ENCODE measurements around the gene CNTFR. TPM values are rescaled to one million over a fixed set of nuclear protein-coding genes. Genes with fewer than 3 reads are reported as not detected.

Gene CNTFR
- total RNA-seq, 4 donors from 2014 or later: 0.47 to 11.6 (median 1.6) TPM

- Histone ChIP-seq H3K36me3 (peaks cover 0 to 34% of the 10 kb centered on the region in 2 donors), H3K27ac (peak within 1 kb of the TSS in 3 of 4 donors; percentile 64 to 72 (median 71)), H3K27me3 (peaks cover 41% of the 10 kb centered on the region), H3K9me3 (no peaks in the 10 kb centered on the region), H3K4me1 (peaks cover 0 to 40% (median 10%) of the 10 kb centered on the region in 3 donors), H3K4me3 (peak within 1 kb of the TSS; percentile 62 to 91)
- WGBS, 2 donors (ENCODE audit: low coverage in 1 of 2): 10 to 60% methylated on average over 1 to 14 of the region's 43 CpGs
- TF ChIP-seq POLR2A (IDR thresholded peaks at IDR 0.05) (peak; percentile 27 to 53), EP300 (IDR thresholded peaks at IDR 0.05) (no peak), POLR2AphosphoS5 (IDR thresholded peaks at IDR 0.05) (peak; percentile 54)
- ATAC-seq: peak; percentile 99
Measured at GRCh38 chr9:34620061-34620994, 30.8 kb upstream of the CNTFR start, which contains the start of gene DCTN3. TSS of gene DCTN3 (minus strand) at chr9:34620495. CDS start at chr9:34620464, 31 bp downstream.

DNA sequence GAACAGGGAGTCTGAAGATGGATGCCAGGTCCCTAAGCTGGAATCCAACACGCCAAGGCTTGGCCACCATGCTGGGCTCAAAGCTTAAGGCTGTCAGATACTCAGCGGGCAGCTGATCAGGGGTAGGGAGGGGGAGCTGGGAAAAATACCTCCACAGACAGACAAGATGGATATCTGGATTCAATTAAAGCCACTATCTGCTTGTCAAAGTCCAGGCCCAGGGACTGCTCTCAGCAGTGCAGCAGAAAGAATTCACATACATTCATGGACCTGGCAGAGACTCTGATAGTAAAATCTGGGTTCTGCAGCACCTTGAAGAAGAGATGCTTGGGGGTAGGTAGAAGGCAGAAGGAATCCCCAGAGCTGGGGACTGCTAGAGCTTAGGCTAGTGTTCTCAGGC lies 25.6 kb upstream of the CNTFR start:
- no peak for TF ChIP-seq POLR2A (IDR thresholded peaks at IDR 0.05)
- TF ChIP-seq POLR2AphosphoS5 (IDR thresholded peaks at IDR 0.05): no peak
- no peak for TF ChIP-seq EP300 (IDR thresholded peaks at IDR 0.05)
- TF ChIP-seq, protein P1, sequence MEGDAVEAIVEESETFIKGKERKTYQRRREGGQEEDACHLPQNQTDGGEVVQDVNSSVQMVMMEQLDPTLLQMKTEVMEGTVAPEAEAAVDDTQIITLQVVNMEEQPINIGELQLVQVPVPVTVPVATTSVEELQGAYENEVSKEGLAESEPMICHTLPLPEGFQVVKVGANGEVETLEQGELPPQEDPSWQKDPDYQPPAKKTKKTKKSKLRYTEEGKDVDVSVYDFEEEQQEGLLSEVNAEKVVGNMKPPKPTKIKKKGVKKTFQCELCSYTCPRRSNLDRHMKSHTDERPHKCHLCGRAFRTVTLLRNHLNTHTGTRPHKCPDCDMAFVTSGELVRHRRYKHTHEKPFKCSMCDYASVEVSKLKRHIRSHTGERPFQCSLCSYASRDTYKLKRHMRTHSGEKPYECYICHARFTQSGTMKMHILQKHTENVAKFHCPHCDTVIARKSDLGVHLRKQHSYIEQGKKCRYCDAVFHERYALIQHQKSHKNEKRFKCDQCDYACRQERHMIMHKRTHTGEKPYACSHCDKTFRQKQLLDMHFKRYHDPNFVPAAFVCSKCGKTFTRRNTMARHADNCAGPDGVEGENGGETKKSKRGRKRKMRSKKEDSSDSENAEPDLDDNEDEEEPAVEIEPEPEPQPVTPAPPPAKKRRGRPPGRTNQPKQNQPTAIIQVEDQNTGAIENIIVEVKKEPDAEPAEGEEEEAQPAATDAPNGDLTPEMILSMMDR (IDR thresholded peaks at IDR 0.05): no peak
- no peak for ATAC-seq
- peaks cover 0 to 53% of the 10 kb centered on the region in 2 donors for H3K36me3 ChIP-seq
- peaks cover 0 to 48% (median 15%) of the 10 kb centered on the region in 3 donors for H3K4me1 ChIP-seq
- WGBS, 2 donors (ENCODE audit: low coverage in 1 of 2): 90% methylated on average over 2 of the region's 2 CpGs; no CpG with 5 or more reads in 1 of the 2 donors
- H3K4me3 ChIP-seq: no peak overlapping the region
- H3K27me3 ChIP-seq: no peaks in the 10 kb centered on the region
- no peak overlapping the region for H3K27ac ChIP-seq
- no peaks in the 10 kb centered on the region for H3K9me3 ChIP-seq

- Histone ChIP-seq H3K9me3 (no peaks in the 10 kb centered on the region), H3K4me3 (peak overlapping the region; percentile 71 to 84), H3K36me3 (peaks cover 0 to 45% of the 10 kb centered on the region in 2 donors), H3K27me3 (no peaks in the 10 kb centered on the region), H3K27ac (peak overlapping the region in 3 of 4 donors; percentile 85), H3K4me1 (peaks cover 0 to 33% (median 10%) of the 10 kb centered on the region in 3 donors)
- TF ChIP-seq POLR2AphosphoS5 (IDR thresholded peaks at IDR 0.05) (peak; percentile 11), EP300 (IDR thresholded peaks at IDR 0.05) (no peak), POLR2A (IDR thresholded peaks at IDR 0.05) (no peak)
- TF ChIP-seq, protein P1 (IDR thresholded peaks at IDR 0.05): peak in 3 of 4 experiments; percentile 69 to 89 (median 76)
- 0 to 2% methylated on average over 8 to 15 of the region's 15 CpGs for WGBS, 2 donors (ENCODE audit: low coverage in 1 of 2)
- peak; percentile 68 for ATAC-seq
Measured at GRCh38 chr9:34612788-34613390, 23.4 kb upstream of the CNTFR start.

- Histone ChIP-seq H3K9me3 (no peaks in the 10 kb centered on the region), H3K4me1 (peaks cover 0 to 33% (median 10%) of the 10 kb centered on the region in 3 donors), H3K36me3 (peaks cover 0 to 37% of the 10 kb centered on the region in 2 donors), H3K4me3 (peak within 1 kb of the TSS; percentile 71 to 84), H3K27ac (peak within 1 kb of the TSS; percentile 75 to 85 (median 85)), H3K27me3 (no peaks in the 10 kb centered on the region)
- TF ChIP-seq, protein P1 (IDR thresholded peaks at IDR 0.05): peak in 1 of 4 experiments; percentile 18
- TF ChIP-seq POLR2A (IDR thresholded peaks at IDR 0.05) (peak; percentile 68 to 78), EP300 (IDR thresholded peaks at IDR 0.05) (no peak), POLR2AphosphoS5 (IDR thresholded peaks at IDR 0.05) (peak; percentile 76)
- WGBS, 2 donors (ENCODE audit: low coverage in 1 of 2): 0 to 2% methylated on average over 10 of the region's 77 CpGs
- ATAC-seq: peak; percentile 97
Measured at GRCh38 chr9:34611811-34612787, 22.6 kb upstream of the CNTFR start, which contains the start of gene RPP25L. TSS of gene RPP25L (minus strand) at chr9:34612097. CDS start at chr9:34611296, 801 bp downstream.
